ENCODE results near the gene RBM23.

Gene RBM23

DNA sequence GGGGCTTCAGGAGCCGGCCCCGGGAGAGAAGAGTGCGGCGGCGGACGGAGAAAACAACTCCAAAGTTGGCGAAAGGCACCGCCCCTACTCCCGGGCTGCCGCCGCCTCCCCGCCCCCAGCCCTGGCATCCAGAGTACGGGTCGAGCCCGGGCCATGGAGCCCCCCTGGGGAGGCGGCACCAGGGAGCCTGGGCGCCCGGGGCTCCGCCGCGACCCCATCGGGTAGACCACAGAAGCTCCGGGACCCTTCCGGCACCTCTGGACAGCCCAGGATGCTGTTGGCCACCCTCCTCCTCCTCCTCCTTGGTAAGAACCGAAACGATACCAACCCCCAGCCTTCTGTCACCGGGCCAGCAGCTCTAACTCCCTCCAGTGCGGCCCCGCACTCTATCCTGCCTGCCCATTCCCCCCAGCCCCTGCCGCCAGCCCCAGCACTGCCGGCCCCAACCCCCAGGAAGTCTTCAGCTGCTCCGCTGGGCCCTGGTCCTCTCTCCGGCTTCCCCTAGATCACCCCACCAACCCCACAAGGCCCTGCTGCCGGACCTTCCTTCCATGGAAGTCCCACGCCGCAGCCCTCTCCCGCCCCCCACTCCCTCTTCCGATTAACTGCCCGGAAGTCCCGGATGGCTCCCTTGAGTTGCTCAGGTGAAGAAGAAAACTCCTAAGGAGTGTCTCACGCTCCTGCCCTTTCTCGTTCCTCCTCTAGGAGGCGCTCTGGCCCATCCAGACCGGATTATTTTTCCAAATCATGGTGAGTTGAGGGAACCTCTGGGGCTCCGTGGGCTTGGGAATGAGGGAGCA lies 46.7 kb downstream of the RBM23 start:
- H3K27me3 ChIP-seq (ENCODE audit: insufficient read depth, insufficient read length): no peaks in the 10 kb centered on the region
- H3K4me3 ChIP-seq (ENCODE audit: insufficient read length, low read depth): peak overlapping the region; percentile 76
- TF ChIP-seq ZNF274 (IDR thresholded peaks at IDR 0.05; ENCODE audit: low read depth, low read length) (no peak), YY1 (IDR thresholded peaks at IDR 0.05; ENCODE audit: insufficient read depth, insufficient read length) (no peak), SUZ12 (IDR thresholded peaks at IDR 0.05; ENCODE audit: extremely low read depth, insufficient read depth, insufficient read length) (no peak)
- no peaks in the 10 kb centered on the region for H3K9me3 ChIP-seq (ENCODE audit: insufficient read depth, low read length)
- DNase-seq (ENCODE audit: low read depth, low spot score): no peak
- peaks cover 25% of the 10 kb centered on the region for H3K36me3 ChIP-seq (ENCODE audit: insufficient read depth, insufficient read length, low read length)
- H3K9ac ChIP-seq (ENCODE audit: insufficient read length, low read depth): peak overlapping the region; percentile 85
- no peaks in the 10 kb centered on the region for H3K4me1 ChIP-seq (ENCODE audit: insufficient read depth, insufficient read length)

DNA sequence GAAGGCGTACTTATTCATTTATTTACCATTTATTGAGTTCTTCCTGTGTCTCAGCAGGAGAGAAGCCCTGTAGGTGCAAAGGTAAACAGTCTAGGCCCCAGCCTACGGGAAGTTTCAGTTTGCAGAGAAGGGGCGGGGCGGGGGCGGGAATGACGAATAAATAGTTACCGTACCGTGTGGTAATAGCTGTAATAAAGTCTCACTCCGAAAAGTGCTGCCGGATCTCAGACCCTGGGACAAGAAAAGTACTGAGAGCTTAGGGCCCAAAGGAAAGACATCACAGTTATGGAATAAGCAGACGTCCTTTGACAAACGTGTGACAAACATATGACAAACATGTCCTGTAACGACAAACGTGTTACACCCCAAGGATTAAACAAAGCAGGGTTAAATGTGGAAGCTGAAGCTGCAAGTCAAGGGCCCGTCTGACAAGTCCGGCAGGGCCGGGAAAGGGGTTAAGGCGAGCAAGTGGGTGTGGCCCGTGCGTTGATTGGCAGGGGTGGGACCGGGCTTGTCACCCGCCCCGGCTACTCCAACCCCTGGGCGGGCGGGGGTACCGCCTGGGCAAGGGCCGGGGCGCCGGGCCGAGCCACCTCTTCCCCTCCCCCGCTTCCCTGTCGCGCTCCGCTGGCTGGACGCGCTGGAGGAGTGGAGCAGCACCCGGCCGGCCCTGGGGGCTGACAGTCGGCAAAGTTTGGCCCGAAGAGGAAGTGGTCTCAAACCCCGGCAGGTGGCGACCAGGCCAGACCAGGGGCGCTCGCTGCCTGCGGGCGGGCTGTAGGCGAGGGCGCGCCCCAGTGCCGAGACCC lies 47.5 kb downstream of the RBM23 start, which contains the start of gene LRP10:
TSS of gene LRP10 (plus strand) at position 517 of the 809 bp plus-strand sequence. CDS start 564 bp downstream, outside the sequence.
- peak within 1 kb of the TSS; percentile 76 for H3K4me3 ChIP-seq (ENCODE audit: insufficient read length, low read depth)
- no peaks in the 10 kb centered on the region for H3K9me3 ChIP-seq (ENCODE audit: insufficient read depth, low read length)
- no peaks in the 10 kb centered on the region for H3K27me3 ChIP-seq (ENCODE audit: insufficient read depth, insufficient read length)
- H3K9ac ChIP-seq (ENCODE audit: insufficient read length, low read depth): peak within 1 kb of the TSS; percentile 85
- no peaks in the 10 kb centered on the region for H3K4me1 ChIP-seq (ENCODE audit: insufficient read depth, insufficient read length)
- TF ChIP-seq SUZ12 (IDR thresholded peaks at IDR 0.05; ENCODE audit: extremely low read depth, insufficient read depth, insufficient read length) (no peak), ZNF274 (IDR thresholded peaks at IDR 0.05; ENCODE audit: low read depth, low read length) (no peak), YY1 (IDR thresholded peaks at IDR 0.05; ENCODE audit: insufficient read depth, insufficient read length) (no peak)
- peaks cover 17% of the 10 kb centered on the region for H3K36me3 ChIP-seq (ENCODE audit: insufficient read depth, insufficient read length, low read length)
- DNase-seq (ENCODE audit: low read depth, low spot score): no peak

DNA sequence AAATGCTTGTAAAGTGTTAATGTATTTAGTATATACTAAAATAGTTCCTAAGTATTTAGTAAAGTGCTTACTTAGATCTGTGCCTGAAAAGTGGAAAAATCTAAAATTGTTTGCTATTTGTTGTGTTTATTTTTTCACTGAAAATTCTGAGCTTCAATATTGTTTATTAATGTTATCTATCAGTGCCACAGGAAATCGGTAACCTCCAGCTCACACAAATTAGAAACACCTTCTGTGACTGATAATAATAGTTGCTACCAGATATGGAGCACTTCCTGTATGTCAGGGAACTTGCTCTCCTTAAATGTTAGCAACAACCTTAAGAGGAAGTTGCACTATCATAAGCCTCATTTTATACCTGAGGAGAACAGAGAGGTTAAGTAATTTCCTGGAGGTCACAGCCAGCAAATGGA lies 48.1 kb downstream of the RBM23 start:
- peaks cover 11% of the 10 kb centered on the region for H3K36me3 ChIP-seq (ENCODE audit: insufficient read depth, insufficient read length, low read length)
- H3K27me3 ChIP-seq (ENCODE audit: insufficient read depth, insufficient read length): no peaks in the 10 kb centered on the region
- no peaks in the 10 kb centered on the region for H3K9me3 ChIP-seq (ENCODE audit: insufficient read depth, low read length)
- DNase-seq (ENCODE audit: low read depth, low spot score): no peak
- H3K4me1 ChIP-seq (ENCODE audit: insufficient read depth, insufficient read length): no peaks in the 10 kb centered on the region
- peak overlapping the region; percentile 76 for H3K4me3 ChIP-seq (ENCODE audit: insufficient read length, low read depth)
- TF ChIP-seq YY1 (IDR thresholded peaks at IDR 0.05; ENCODE audit: insufficient read depth, insufficient read length) (no peak), ZNF274 (IDR thresholded peaks at IDR 0.05; ENCODE audit: low read depth, low read length) (no peak), SUZ12 (IDR thresholded peaks at IDR 0.05; ENCODE audit: extremely low read depth, insufficient read depth, insufficient read length) (no peak)
- no peak overlapping the region for H3K9ac ChIP-seq (ENCODE audit: insufficient read length, low read depth)

DNA sequence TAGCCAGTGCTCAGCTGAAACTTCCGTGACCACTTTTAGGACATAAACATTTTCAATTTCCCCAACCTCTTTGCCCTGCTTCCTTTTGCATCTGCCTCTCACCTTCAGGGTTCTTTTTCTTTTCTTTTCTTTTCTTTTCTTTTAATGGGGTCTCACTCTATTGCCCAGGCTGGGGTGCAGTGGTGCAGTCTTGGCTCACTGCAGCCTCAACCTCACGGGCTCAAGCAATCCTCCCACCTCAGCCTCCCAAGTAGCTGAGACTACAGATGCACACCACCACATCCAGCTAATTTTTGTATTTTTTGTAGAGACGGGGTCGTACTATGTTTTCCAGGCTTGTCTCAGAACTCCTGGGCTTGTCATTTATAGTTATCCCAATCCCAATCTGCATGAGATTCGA lies 52.1 kb downstream of the RBM23 start:
- no peak for DNase-seq (ENCODE audit: low read depth, low spot score)

DNA sequence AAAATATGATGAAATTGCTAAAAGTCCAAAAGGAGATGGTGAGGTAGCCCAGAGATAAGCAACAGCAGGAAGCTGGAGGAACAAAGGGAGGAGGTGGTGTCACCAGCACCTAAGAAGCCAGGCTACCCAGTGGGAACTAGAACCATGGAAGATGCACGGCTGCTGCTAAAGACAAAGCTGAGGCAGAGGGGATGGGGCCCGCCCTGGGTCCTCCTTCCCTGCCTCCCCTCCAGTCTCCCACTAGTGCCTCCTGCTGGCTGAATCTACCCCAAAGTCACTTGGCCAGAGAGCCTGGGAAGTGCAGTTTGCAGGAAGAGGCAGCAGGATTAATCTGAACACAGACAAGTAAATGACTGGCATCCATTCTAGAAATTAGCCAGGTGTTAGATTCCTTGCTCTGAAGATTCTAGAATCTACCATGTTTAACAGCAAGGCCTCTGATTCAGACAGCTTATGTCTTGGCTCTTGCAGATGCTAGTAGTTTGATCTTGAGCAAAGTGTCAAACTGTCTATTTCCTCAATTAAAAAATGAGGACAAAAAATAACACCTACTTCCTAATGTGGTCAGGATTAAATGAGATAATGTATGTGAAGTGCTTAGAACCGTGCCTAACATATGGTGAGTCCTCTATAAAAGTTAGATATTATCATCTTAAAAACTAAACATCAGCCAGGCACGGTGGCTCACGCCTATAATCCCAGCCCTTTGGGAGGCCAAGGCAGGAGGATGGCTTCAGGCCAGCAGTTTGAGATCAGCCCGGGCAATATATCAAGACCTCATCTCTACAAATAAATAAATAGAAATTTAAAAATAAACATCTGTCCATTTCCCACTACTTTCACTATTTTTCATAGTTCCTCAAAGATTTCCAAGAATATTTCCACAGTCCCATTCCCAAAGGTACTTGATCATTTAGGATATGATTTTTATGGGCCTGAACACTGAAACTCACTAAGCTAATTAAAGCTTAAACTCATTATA lies 53.2 kb downstream of the RBM23 start:
- no peak for DNase-seq (ENCODE audit: low read depth, low spot score)
- H3K9me3 ChIP-seq (ENCODE audit: insufficient read depth, low read length): no peaks in the 10 kb centered on the region
- no peaks in the 10 kb centered on the region for H3K36me3 ChIP-seq (ENCODE audit: insufficient read depth, insufficient read length, low read length)
- H3K9ac ChIP-seq (ENCODE audit: insufficient read length, low read depth): no peak overlapping the region
- H3K4me1 ChIP-seq (ENCODE audit: insufficient read depth, insufficient read length): no peaks in the 10 kb centered on the region
- no peak overlapping the region for H3K4me3 ChIP-seq (ENCODE audit: insufficient read length, low read depth)
- H3K27me3 ChIP-seq (ENCODE audit: insufficient read depth, insufficient read length): no peaks in the 10 kb centered on the region
- no peak for TF ChIP-seq SUZ12 (IDR thresholded peaks at IDR 0.05; ENCODE audit: extremely low read depth, insufficient read depth, insufficient read length)
- TF ChIP-seq ZNF274 (IDR thresholded peaks at IDR 0.05; ENCODE audit: low read depth, low read length): no peak
- TF ChIP-seq YY1 (IDR thresholded peaks at IDR 0.05; ENCODE audit: insufficient read depth, insufficient read length): no peak

More for the DNA sequence above, 52.1 kb downstream of the RBM23 start:
- no peak overlapping the region for H3K4me3 ChIP-seq (ENCODE audit: insufficient read length, low read depth)
- no peaks in the 10 kb centered on the region for H3K4me1 ChIP-seq (ENCODE audit: insufficient read depth, insufficient read length)
- H3K9ac ChIP-seq (ENCODE audit: insufficient read length, low read depth): no peak overlapping the region
- H3K27me3 ChIP-seq (ENCODE audit: insufficient read depth, insufficient read length): no peaks in the 10 kb centered on the region
- no peaks in the 10 kb centered on the region for H3K9me3 ChIP-seq (ENCODE audit: insufficient read depth, low read length)
- no peaks in the 10 kb centered on the region for H3K36me3 ChIP-seq (ENCODE audit: insufficient read depth, insufficient read length, low read length)
- TF ChIP-seq SUZ12 (IDR thresholded peaks at IDR 0.05; ENCODE audit: extremely low read depth, insufficient read depth, insufficient read length) (no peak), ZNF274 (IDR thresholded peaks at IDR 0.05; ENCODE audit: low read depth, low read length) (no peak), YY1 (IDR thresholded peaks at IDR 0.05; ENCODE audit: insufficient read depth, insufficient read length) (no peak)

DNA sequence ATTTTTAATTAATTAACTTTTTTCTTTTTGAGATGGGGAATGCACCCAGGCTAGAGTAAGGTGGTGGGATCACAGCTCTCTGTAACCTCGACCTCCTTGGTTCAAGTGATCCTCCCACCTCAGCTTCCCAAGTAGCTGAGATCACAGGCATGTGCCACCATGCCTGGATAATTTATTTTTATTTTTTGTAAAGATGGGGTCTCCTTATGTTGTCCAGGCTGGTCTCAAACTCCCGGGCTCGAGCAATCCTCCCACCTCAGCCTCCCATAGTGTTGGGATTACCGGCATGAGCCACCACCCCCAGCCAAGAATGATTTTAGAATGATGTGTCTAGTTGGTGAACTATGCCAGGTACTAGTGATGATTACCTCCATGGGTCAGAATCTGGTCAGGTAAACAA lies 54.0 kb downstream of the RBM23 start:
- Histone ChIP-seq H3K36me3 (ENCODE audit: insufficient read depth, insufficient read length, low read length) (no peaks in the 10 kb centered on the region), H3K27me3 (ENCODE audit: insufficient read depth, insufficient read length) (no peaks in the 10 kb centered on the region), H3K4me1 (ENCODE audit: insufficient read depth, insufficient read length) (no peaks in the 10 kb centered on the region), H3K9ac (ENCODE audit: insufficient read length, low read depth) (no peak overlapping the region), H3K4me3 (ENCODE audit: insufficient read length, low read depth) (no peak overlapping the region), H3K9me3 (ENCODE audit: insufficient read depth, low read length) (no peaks in the 10 kb centered on the region)
- DNase-seq (ENCODE audit: low read depth, low spot score): no peak
- no peak for TF ChIP-seq ZNF274 (IDR thresholded peaks at IDR 0.05; ENCODE audit: low read depth, low read length)
- no peak for TF ChIP-seq YY1 (IDR thresholded peaks at IDR 0.05; ENCODE audit: insufficient read depth, insufficient read length)

Measured in NT2/D1 (cell line).